HEK293 (cell line): ENCODE results near the gene BCL2L1.

Experiments
- CTCF ChIA-PET: fragments of 350-600 bp; formaldehyde crosslinking; extraction: SDS; loops from one replicate; lab custom pipeline; 2021; ENCODE audit warnings: antibody characterized with exemption; lab: Yijun Ruan, JAX
- POLR2A ChIA-PET: fragments of 300-600 bp; formaldehyde crosslinking; extraction: SDS; loops from one replicate; lab custom pipeline; 2020; ENCODE audit warnings: antibody characterized with exemption, inconsistent platforms; lab: Yijun Ruan, JAX
- H3K27ac ChIP-seq: fragments of 200-500 bp; sonication (Bioruptor generic); 2 replicates; pipeline ENCODE4 v1.5.1; 2014; ENCODE audit warnings: low read depth, low read length, control low read depth, inconsistent platforms; ENCODE audit errors: extremely low read depth
- H3K36me3 ChIP-seq, 2 experiments: fragments of 200-500 bp in 1 of 2; sonication (Bioruptor generic) in 1 of 2; 1 replicate in 1 of 2; 2 replicates in 1 of 2; pipeline ENCODE4 v1.5.1; 2014 to 2017; ENCODE audit warnings: inconsistent platforms in 2 of 2, low read length in 2 of 2; ENCODE audit not compliant: control insufficient read depth in 2 of 2, insufficient read depth in 1 of 2
- H3K4me1 ChIP-seq: fragments of 200-500 bp; sonication (Bioruptor generic); 2 replicates; pipeline ENCODE4 v1.5.1; 2014; ENCODE audit warnings: mild to moderate bottlenecking, low read length, inconsistent platforms; ENCODE audit not compliant: control insufficient read depth, insufficient read depth
- H3K4me3 ChIP-seq: 2 replicates; pipeline ENCODE4 v1.5.1; 2011; ENCODE audit warnings: low read depth, mild to moderate bottlenecking, control low read depth, low read length, moderate library complexity
- H3K9me3 ChIP-seq: fragments of 200-500 bp; sonication (Bioruptor generic); 2 replicates; pipeline ENCODE4 v1.5.1; 2014; ENCODE audit warnings: low read depth, low read length, inconsistent platforms; ENCODE audit not compliant: control insufficient read depth, insufficient read depth
- ATF2 ChIP-seq: fragments of 450-650 bp; formaldehyde crosslinking; IDR thresholded peaks from 2 replicates; pipeline ENCODE4 v1.5.1; 2016; ENCODE audit warnings: missing biosample characterization, missing genetic modification characterization, low read depth
- GFI1B ChIP-seq: fragments of 450-650 bp; formaldehyde crosslinking; IDR thresholded peaks from 2 replicates; pipeline ENCODE4 v1.5.1; 2016; ENCODE audit warnings: missing biosample characterization, missing genetic modification characterization
- KLF7 ChIP-seq: fragments of 450-650 bp; formaldehyde crosslinking; IDR thresholded peaks from 2 replicates; pipeline ENCODE4 v1.5.1; 2016; ENCODE audit warnings: missing biosample characterization, missing genetic modification characterization, borderline replicate concordance
- PRDM1 ChIP-seq: fragments of 450-650 bp; formaldehyde crosslinking; IDR thresholded peaks from 2 replicates; pipeline ENCODE4; 2016; ENCODE audit warnings: missing biosample characterization, missing genetic modification characterization
- SETDB1 ChIP-seq: IDR thresholded peaks from one replicate; pipeline ENCODE4 v1.6.1; 2017; ENCODE audit warnings: mild to moderate bottlenecking, low read length, moderate library complexity, mixed read lengths; ENCODE audit not compliant: insufficient read length
- TRIM28 ChIP-seq: IDR thresholded peaks from 2 replicates; pipeline ENCODE4 v1.6.1; 2011; ENCODE audit warnings: low read length, control low read depth, borderline replicate concordance
- ZNF133 ChIP-seq: fragments of 450-650 bp; formaldehyde crosslinking; IDR thresholded peaks from 2 replicates; pipeline ENCODE4 v1.5.1; 2016; ENCODE audit warnings: missing biosample characterization, missing genetic modification characterization
- ZNF16 ChIP-seq: fragments of 450-650 bp; formaldehyde crosslinking; IDR thresholded peaks from 2 replicates; pipeline ENCODE4 v1.5.1; 2016; ENCODE audit warnings: low read depth, missing biosample characterization, missing genetic modification characterization
- ZNF266 ChIP-seq: fragments of 450-650 bp; formaldehyde crosslinking; IDR thresholded peaks from 2 replicates; pipeline ENCODE4 v1.5.1; 2016; ENCODE audit warnings: missing biosample characterization, missing genetic modification characterization, low read depth
- ZNF280C ChIP-seq: fragments of 450-650 bp; formaldehyde crosslinking; IDR thresholded peaks from 2 replicates; pipeline ENCODE4 v1.5.1; 2016; ENCODE audit warnings: missing biosample characterization, missing genetic modification characterization
- ZNF292 ChIP-seq: fragments of 450-650 bp; formaldehyde crosslinking; IDR thresholded peaks from 2 replicates; pipeline ENCODE4 v1.5.1; 2016; ENCODE audit warnings: low read depth, missing biosample characterization, missing genetic modification characterization, borderline replicate concordance
- ZNF350 ChIP-seq: fragments of 450-650 bp; formaldehyde crosslinking; IDR thresholded peaks from 2 replicates; pipeline ENCODE4 v1.5.0; 2017; ENCODE audit warnings: missing biosample characterization, mild to moderate bottlenecking, missing genetic modification characterization
- ZNF354C ChIP-seq: fragments of 450-650 bp; formaldehyde crosslinking; IDR thresholded peaks from 2 replicates; pipeline ENCODE4 v1.5.1; 2016; ENCODE audit warnings: missing biosample characterization, missing genetic modification characterization, low read depth, borderline replicate concordance
- ZNF366 ChIP-seq: fragments of 450-650 bp; formaldehyde crosslinking; conservative IDR thresholded peaks from 2 replicates; pipeline ENCODE4 v1.5.1; 2016; ENCODE audit warnings: missing biosample characterization, missing genetic modification characterization
- ZNF394 ChIP-seq: fragments of 450-650 bp; formaldehyde crosslinking; IDR thresholded peaks from 2 replicates; pipeline ENCODE4 v1.5.1; 2016; ENCODE audit warnings: missing biosample characterization, missing genetic modification characterization, mild to moderate bottlenecking, moderate library complexity, borderline replicate concordance
- ZNF529 ChIP-seq: fragments of 450-650 bp; formaldehyde crosslinking; IDR thresholded peaks from 2 replicates; pipeline ENCODE4 v1.5.1; 2017; ENCODE audit warnings: missing genetic modification characterization, missing biosample characterization; ENCODE audit not compliant: insufficient replicate concordance
- ZNF830 ChIP-seq: fragments of 450-650 bp; IDR thresholded peaks from 2 replicates; pipeline ENCODE4 v1.5.0; 2018; ENCODE audit warnings: missing biosample characterization, missing genetic modification characterization, low read depth, mild to moderate bottlenecking, moderate library complexity
- TF ChIP-seq, protein P1 (sequence below): fragments of 450-650 bp; formaldehyde crosslinking; IDR thresholded peaks from 2 replicates; pipeline ENCODE4 v1.5.1; 2016; ENCODE audit warnings: missing biosample characterization, missing genetic modification characterization
- TF ChIP-seq, protein P2 (sequence below): fragments of 450-650 bp; formaldehyde crosslinking; conservative IDR thresholded peaks from 2 replicates; pipeline ENCODE4 v1.5.1; 2016; ENCODE audit warnings: low read depth, missing biosample characterization, missing genetic modification characterization
- TF ChIP-seq, protein P3 (sequence below): fragments of 450-650 bp; formaldehyde crosslinking; IDR thresholded peaks from 2 replicates; pipeline ENCODE4 v1.5.1; 2016; ENCODE audit warnings: missing biosample characterization, missing genetic modification characterization

Gene BCL2L1

DNA sequence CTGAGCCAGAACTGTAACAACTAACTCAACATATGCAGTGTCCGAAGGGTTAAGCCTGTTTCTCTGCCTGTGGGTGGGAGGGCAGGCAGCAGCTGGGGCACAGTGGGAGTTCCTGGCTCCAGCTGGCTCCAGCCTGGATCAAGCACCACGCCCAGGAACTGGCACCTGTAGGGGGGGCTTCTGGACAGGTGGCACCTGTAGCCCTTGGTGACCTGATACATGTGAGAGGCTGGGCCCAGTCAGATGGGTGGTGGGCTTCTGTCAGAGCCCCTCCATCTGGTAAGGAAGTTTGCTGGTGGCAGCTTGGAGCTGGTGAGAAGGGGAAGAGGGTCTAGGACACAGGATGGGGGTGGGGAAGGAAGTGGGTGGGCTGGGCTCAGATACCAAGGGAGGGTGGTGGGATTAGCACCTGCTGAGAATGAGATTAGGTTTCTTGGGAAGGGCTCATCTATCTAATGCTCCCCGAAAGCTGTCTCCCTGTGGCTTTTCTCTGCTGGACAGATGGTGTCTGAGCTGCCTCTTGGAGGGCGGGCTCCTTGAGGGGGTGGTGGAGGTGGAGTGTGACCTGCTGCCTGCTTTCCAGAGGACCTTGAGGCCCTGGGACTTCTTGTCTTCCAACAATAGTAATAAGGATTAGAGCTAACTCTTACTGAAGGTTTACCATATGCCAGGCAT, 28.5 kb downstream of the BCL2L1 start (continued):
- TF ChIP-seq PRDM1 (no peak), GFI1B (no peak)

- peaks cover 17% of the 10 kb centered on the region for H3K4me1 ChIP-seq
- CTCF ChIA-PET = interaction anchor here (1.0 to 3.3 kb wide), 5 partner anchors 13 to 190 kb away, joined by 4 to 23 read pairs (median 6); partner anchors contain the start of gene BCL2L1
- POLR2A ChIA-PET = no interaction called here
- TF ChIP-seq SETDB1 (no peak), ZNF292 (no peak), TRIM28 (no peak), ZNF354C (tag by site-specific recombination) (no peak), ZNF394 (no peak), ZNF133 (tag by site-specific recombination) (no peak), ZNF830 (no peak), ZNF529 (tag by site-specific recombination) (no peak), ZNF366 (no peak), ATF2 (tag by site-specific recombination) (no peak), ZNF350 (tag by site-specific recombination) (no peak), ZNF280C (tag by site-specific recombination) (no peak), ZNF16 (tag by site-specific recombination) (no peak), ZNF266 (tag by site-specific recombination) (no peak), KLF7 (tag by site-specific recombination) (no peak)
- TF ChIP-seq, protein P1, sequence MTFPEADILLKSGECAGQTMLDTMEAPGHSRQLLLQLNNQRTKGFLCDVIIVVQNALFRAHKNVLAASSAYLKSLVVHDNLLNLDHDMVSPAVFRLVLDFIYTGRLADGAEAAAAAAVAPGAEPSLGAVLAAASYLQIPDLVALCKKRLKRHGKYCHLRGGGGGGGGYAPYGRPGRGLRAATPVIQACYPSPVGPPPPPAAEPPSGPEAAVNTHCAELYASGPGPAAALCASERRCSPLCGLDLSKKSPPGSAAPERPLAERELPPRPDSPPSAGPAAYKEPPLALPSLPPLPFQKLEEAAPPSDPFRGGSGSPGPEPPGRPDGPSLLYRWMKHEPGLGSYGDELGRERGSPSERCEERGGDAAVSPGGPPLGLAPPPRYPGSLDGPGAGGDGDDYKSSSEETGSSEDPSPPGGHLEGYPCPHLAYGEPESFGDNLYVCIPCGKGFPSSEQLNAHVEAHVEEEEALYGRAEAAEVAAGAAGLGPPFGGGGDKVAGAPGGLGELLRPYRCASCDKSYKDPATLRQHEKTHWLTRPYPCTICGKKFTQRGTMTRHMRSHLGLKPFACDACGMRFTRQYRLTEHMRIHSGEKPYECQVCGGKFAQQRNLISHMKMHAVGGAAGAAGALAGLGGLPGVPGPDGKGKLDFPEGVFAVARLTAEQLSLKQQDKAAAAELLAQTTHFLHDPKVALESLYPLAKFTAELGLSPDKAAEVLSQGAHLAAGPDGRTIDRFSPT = no peak
- TF ChIP-seq, protein P2, sequence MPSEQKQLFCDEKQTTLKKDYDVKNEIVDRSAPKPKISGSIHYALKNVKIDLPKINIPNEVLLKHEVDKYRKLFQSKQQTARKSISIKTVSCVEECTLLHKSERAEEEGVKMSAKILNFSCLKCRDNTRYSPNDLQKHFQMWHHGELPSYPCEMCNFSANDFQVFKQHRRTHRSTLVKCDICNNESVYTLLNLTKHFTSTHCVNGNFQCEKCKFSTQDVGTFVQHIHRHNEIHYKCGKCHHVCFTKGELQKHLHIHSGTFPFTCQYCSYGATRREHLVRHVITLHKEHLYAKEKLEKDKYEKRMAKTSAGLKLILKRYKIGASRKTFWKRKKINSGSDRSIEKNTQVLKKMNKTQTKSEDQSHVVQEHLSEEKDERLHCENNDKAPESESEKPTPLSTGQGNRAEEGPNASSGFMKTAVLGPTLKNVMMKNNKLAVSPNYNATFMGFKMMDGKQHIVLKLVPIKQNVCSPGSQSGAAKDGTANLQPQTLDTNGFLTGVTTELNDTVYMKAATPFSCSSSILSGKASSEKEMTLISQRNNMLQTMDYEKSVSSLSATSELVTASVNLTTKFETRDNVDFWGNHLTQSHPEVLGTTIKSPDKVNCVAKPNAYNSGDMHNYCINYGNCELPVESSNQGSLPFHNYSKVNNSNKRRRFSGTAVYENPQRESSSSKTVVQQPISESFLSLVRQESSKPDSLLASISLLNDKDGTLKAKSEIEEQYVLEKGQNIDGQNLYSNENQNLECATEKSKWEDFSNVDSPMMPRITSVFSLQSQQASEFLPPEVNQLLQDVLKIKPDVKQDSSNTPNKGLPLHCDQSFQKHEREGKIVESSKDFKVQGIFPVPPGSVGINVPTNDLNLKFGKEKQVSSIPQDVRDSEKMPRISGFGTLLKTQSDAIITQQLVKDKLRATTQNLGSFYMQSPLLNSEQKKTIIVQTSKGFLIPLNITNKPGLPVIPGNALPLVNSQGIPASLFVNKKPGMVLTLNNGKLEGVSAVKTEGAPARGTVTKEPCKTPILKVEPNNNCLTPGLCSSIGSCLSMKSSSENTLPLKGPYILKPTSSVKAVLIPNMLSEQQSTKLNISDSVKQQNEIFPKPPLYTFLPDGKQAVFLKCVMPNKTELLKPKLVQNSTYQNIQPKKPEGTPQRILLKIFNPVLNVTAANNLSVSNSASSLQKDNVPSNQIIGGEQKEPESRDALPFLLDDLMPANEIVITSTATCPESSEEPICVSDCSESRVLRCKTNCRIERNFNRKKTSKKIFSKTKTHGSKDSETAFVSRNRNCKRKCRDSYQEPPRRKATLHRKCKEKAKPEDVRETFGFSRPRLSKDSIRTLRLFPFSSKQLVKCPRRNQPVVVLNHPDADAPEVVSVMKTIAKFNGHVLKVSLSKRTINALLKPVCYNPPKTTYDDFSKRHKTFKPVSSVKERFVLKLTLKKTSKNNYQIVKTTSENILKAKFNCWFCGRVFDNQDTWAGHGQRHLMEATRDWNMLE = no peak
- TF ChIP-seq, protein P3, sequence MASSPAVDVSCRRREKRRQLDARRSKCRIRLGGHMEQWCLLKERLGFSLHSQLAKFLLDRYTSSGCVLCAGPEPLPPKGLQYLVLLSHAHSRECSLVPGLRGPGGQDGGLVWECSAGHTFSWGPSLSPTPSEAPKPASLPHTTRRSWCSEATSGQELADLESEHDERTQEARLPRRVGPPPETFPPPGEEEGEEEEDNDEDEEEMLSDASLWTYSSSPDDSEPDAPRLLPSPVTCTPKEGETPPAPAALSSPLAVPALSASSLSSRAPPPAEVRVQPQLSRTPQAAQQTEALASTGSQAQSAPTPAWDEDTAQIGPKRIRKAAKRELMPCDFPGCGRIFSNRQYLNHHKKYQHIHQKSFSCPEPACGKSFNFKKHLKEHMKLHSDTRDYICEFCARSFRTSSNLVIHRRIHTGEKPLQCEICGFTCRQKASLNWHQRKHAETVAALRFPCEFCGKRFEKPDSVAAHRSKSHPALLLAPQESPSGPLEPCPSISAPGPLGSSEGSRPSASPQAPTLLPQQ (tag by site-specific recombination) = no peak
- no peak overlapping the region for H3K27ac ChIP-seq
- no peaks in the 10 kb centered on the region for H3K9me3 ChIP-seq
- no peak overlapping the region for H3K4me3 ChIP-seq
- H3K36me3 ChIP-seq = no peaks in the 10 kb centered on the region; a peak in 1 of 3 replicates
Observed at GRCh38 chr20:31693402-31693801, 29.3 kb downstream of the BCL2L1 start.
